PC-3 (cell line): ENCODE measurements around the gene BRIP1. TPM values are rescaled to one million over a fixed set of nuclear protein-coding genes. Genes with fewer than 3 reads are reported as not detected.

Source experiments
- ATAC-seq: fragments of 200-7000 bp; cut with Tn5 transposase; 2 replicates; pipeline ENCODE4 v1.9.1; 2020; ENCODE audit warnings: mild to moderate bottlenecking, moderate library complexity
- BruUV-seq: library from RNA; stranded (reverse); fragments of 400-500 nt; replicated peaks from 2 replicates; lab custom pipeline; 2021; lab: Mats Ljungman, UMichigan
- CTCF ChIA-PET: fragments of 300-600 bp; sonication (Branson Sonifier 250); formaldehyde crosslinking; loops from one replicate; lab custom pipeline; 2022; ENCODE audit warnings: antibody characterized with exemption; lab: Charles Lee
- POLR2A ChIA-PET: fragments of 300-600 bp; sonication (Branson Sonifier 250); formaldehyde crosslinking; loops from one replicate; lab custom pipeline; 2022; ENCODE audit warnings: antibody characterized with exemption; ENCODE audit not compliant: unreplicated experiment; lab: Charles Lee
- DNase-seq: peaks from one replicate; pipeline ENCODE4 v3.0.0-alpha.2; 2015
- H2AFZ ChIP-seq: fragments of 300-600 bp; sonication (generic); 2 replicates; pipeline ENCODE4 v1.6.0; 2016; ENCODE audit warnings: antibody characterized with exemption, low read length
- H3F3A ChIP-seq: fragments of 300-600 bp; sonication (generic); one replicate; pipeline ENCODE4 v1.6.0; 2017; ENCODE audit warnings: antibody characterized with exemption, low read length, control low read depth, mild to moderate bottlenecking; ENCODE audit not compliant: unreplicated experiment
- H3K27ac ChIP-seq: fragments of 300-600 bp; sonication (generic); 2 replicates; pipeline ENCODE4 v1.5.1; 2016; ENCODE audit warnings: mild to moderate bottlenecking, low read length
- H3K27me3 ChIP-seq: fragments of 300-600 bp; sonication (generic); 2 replicates; pipeline ENCODE4 v1.6.1; 2016; ENCODE audit warnings: low read length, mixed read lengths
- H3K36me3 ChIP-seq: fragments of 300-600 bp; sonication (generic); 2 replicates; pipeline ENCODE4 v1.6.1; 2016; ENCODE audit warnings: low read depth, mixed run types, low read length, mixed read lengths
- H3K4me1 ChIP-seq: fragments of 300-600 bp; sonication (generic); 2 replicates; pipeline ENCODE4 v1.5.1; 2016; ENCODE audit warnings: low read length; ENCODE audit not compliant: insufficient read depth
- H3K4me2 ChIP-seq: fragments of 300-600 bp; sonication (generic); 2 replicates; pipeline ENCODE4 v1.6.0; 2016; ENCODE audit warnings: low read length
- H3K4me3 ChIP-seq: fragments of 300-600 bp; sonication (generic); 2 replicates; pipeline ENCODE4 v1.5.1; 2016; ENCODE audit warnings: mild to moderate bottlenecking, low read length, mixed read lengths
- H3K79me2 ChIP-seq: fragments of 300-600 bp; sonication (generic); 2 replicates; pipeline ENCODE4 v1.6.1; 2017; ENCODE audit warnings: low read length, mixed read lengths
- H3K9ac ChIP-seq: fragments of 300-600 bp; sonication (generic); 2 replicates; pipeline ENCODE4 v1.6.0; 2016; ENCODE audit warnings: mild to moderate bottlenecking, low read length
- H3K9me2 ChIP-seq: fragments of 300-600 bp; sonication (generic); replicated peaks from 2 replicates; pipeline ENCODE4 v1.6.1; 2016; ENCODE audit warnings: mixed run types, low read length, mixed read lengths
- H3K9me3 ChIP-seq: fragments of 300-600 bp; sonication (generic); 2 replicates; pipeline ENCODE4 v1.6.1; 2016; ENCODE audit warnings: low read length, mixed read lengths
- H4K20me1 ChIP-seq: fragments of 300-600 bp; sonication (generic); 2 replicates; pipeline ENCODE4 v1.6.1; 2016; ENCODE audit warnings: low read length, mixed read lengths
- EZH2 ChIP-seq: fragments of 300-600 bp; sonication (generic); IDR thresholded peaks from one replicate; pipeline ENCODE4 v1.6.1; 2017; ENCODE audit warnings: antibody characterized with exemption, mild to moderate bottlenecking, low read length; ENCODE audit not compliant: unreplicated experiment
- EZH2phosphoT487 ChIP-seq: fragments of 300-600 bp; sonication (generic); IDR thresholded peaks from 2 replicates; pipeline ENCODE4 v1.6.1; 2018; ENCODE audit warnings: mild to moderate bottlenecking, antibody characterized with exemption, low read length, borderline replicate concordance
- intact Hi-C: fragments of 100-400 bp; cut with micrococcal nuclease; formaldehyde crosslinking; loops from 2 replicates; pipeline ENCODE4 v1.9.0; 2023
- total RNA-seq: library from RNA; depleted of rRNA; stranded (reverse); fragments of >200 nt; gene quantifications from 2 replicates; pipeline ENCODE4 v1.2.3, GENCODE V29; 2014
- TF ChIP-seq, protein P1 (sequence below): fragments of 300-600 bp; sonication (generic); conservative IDR thresholded peaks from 2 replicates; pipeline ENCODE4 v1.5.1; 2017; ENCODE audit warnings: antibody characterized with exemption, low read depth, mild to moderate bottlenecking, low read length

Gene BRIP1
- total RNA-seq, 1 experiment from 2014 or later, result 21.1 TPM

DNA sequence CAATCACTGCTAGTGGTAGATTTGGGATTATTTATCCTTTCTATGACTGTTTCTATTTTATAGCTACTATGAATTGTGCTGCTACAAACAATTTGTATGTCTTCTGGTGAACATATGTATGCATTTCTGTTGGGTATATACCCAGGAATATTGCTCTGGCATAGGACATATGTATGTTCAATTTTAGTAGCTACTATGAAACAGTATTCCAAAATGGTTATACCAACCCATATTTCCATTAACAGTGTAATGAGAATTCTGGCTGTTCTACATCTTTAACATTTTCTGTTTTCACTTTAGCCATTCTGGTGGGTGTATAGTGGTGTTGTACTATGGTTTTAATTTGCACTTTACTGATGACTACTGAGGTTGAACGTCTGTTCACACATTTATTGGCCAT, 214.7 kb downstream of the BRIP1 start:
- POLR2A ChIA-PET, result no interaction called here

DNA sequence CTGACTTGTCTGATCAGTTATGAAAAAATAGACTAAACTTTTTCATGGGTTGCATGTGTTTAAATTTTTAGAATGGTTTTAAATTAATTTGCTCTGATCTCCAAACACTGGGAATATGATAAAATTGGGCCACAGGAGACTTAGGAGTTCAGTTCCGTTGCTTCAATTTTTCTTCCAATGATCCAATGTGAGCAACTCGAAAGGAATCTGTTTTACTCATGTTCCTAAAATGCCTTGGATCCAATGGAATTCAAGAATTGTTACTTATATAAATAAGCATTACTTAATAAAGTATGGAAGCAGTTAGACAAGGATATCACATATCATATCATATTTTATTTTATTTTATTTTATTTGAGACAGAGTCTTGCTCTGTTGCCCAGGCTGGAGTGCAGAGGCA, 216.3 kb downstream of the BRIP1 start:
- ATAC-seq (peak; percentile 60), DNase-seq (peak; percentile 86)
- no peaks in the 10 kb centered on the region for H3F3A ChIP-seq
- H3K9me3 ChIP-seq, result no peaks in the 10 kb centered on the region
- 0 out of 2 replicates have a peak, but pooled peaks cover 3% of the 10 kb centered on the region for H3K36me3 ChIP-seq
- no peaks in the 10 kb centered on the region for H4K20me1 ChIP-seq
- H3K4me1 ChIP-seq, result peaks cover 20% of the 10 kb centered on the region
- TF ChIP-seq EZH2phosphoT487 (no peak), EZH2 (no peak)
- TF ChIP-seq, protein P1, sequence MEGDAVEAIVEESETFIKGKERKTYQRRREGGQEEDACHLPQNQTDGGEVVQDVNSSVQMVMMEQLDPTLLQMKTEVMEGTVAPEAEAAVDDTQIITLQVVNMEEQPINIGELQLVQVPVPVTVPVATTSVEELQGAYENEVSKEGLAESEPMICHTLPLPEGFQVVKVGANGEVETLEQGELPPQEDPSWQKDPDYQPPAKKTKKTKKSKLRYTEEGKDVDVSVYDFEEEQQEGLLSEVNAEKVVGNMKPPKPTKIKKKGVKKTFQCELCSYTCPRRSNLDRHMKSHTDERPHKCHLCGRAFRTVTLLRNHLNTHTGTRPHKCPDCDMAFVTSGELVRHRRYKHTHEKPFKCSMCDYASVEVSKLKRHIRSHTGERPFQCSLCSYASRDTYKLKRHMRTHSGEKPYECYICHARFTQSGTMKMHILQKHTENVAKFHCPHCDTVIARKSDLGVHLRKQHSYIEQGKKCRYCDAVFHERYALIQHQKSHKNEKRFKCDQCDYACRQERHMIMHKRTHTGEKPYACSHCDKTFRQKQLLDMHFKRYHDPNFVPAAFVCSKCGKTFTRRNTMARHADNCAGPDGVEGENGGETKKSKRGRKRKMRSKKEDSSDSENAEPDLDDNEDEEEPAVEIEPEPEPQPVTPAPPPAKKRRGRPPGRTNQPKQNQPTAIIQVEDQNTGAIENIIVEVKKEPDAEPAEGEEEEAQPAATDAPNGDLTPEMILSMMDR, result no peak
- no peaks in the 10 kb centered on the region for H3K27me3 ChIP-seq
- H3K4me2 ChIP-seq, result peak overlapping the region; percentile 40
- peak overlapping the region; percentile 8; the same call in 1 of the 2 replicates for H2AFZ ChIP-seq
- ChIA-PET POLR2A (no interaction called here), CTCF (no interaction called here)
- no peaks in the 10 kb centered on the region for H3K9me2 ChIP-seq
- H3K27ac ChIP-seq, result no peak overlapping the region
- intact Hi-C loops, result loop anchor here (5.0 kb wide), 1 partner anchor 35 kb away; no protein-coding TSS in a partner anchor
- H3K79me2 ChIP-seq, result no peaks in the 10 kb centered on the region
- H3K4me3 ChIP-seq, result no peak overlapping the region
- H3K9ac ChIP-seq, result no peak overlapping the region
- no TSS peak for BruUV-seq

More for the DNA sequence above, 214.7 kb downstream of the BRIP1 start:
- no peak overlapping the region for H3K9ac ChIP-seq
- H3K9me3 ChIP-seq, result no peaks in the 10 kb centered on the region
- no peaks in the 10 kb centered on the region for H3K27me3 ChIP-seq
- H3K4me3 ChIP-seq, result no peak overlapping the region
- DNase-seq (no peak), ATAC-seq (no peak)
- BruUV-seq, result no TSS peak
- no peaks in the 10 kb centered on the region for H3F3A ChIP-seq
- H4K20me1 ChIP-seq, result no peaks in the 10 kb centered on the region
- H3K4me1 ChIP-seq, result peaks cover 20% of the 10 kb centered on the region
- 0 out of 2 replicates have a peak, but pooled peaks cover 3% of the 10 kb centered on the region for H3K36me3 ChIP-seq
- H3K27ac ChIP-seq, result no peak overlapping the region
- H3K9me2 ChIP-seq, result no peaks in the 10 kb centered on the region
- no peaks in the 10 kb centered on the region for H3K79me2 ChIP-seq
- intact Hi-C loops, result loop anchor here (5.0 kb wide), 1 partner anchor 34 kb away; no protein-coding TSS in a partner anchor
- H3K4me2 ChIP-seq, result no peak overlapping the region
- CTCF ChIA-PET, result no interaction called here
- no peak overlapping the region for H2AFZ ChIP-seq
- TF ChIP-seq EZH2 (no peak), EZH2phosphoT487 (no peak)
- TF ChIP-seq, protein P1, result no peak

DNA sequence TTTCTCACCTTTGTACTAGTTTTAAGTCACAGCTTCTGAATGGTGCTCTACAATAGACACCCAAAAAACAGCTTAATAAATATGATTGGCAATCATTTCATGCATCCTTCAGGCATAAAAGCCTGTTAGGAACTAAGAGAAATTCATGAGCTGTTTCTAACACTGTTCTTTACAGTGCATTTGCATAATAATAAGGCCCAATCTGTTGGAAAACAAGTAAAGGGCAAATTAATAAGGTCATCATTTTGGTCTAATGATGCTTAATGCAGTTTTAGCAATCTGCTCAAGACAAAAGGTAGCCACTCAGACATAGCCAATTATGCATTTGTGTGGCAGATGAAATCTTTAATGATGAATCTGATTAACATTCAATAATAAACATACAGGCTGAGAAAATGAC, 216.8 kb downstream of the BRIP1 start:
- ATAC-seq, result no peak
- no peaks in the 10 kb centered on the region for H3K79me2 ChIP-seq
- intact Hi-C loops, result loop anchor here (5.0 kb wide), 1 partner anchor 36 kb away; no protein-coding TSS in a partner anchor
- H3K9me2 ChIP-seq, result no peaks in the 10 kb centered on the region
- no peaks in the 10 kb centered on the region for H3K27me3 ChIP-seq
- BruUV-seq, result no TSS peak
- no peak overlapping the region for H3K27ac ChIP-seq
- H3K9me3 ChIP-seq, result no peaks in the 10 kb centered on the region
- peaks cover 20% of the 10 kb centered on the region for H3K4me1 ChIP-seq
- no peak for DNase-seq
- peak overlapping the region; percentile 40 for H3K4me2 ChIP-seq
- TF ChIP-seq, protein P1, result no peak
- TF ChIP-seq EZH2, result no peak
- no peak for TF ChIP-seq EZH2phosphoT487
- 0 out of 2 replicates have a peak, but pooled peaks cover 3% of the 10 kb centered on the region for H3K36me3 ChIP-seq
- H4K20me1 ChIP-seq, result no peaks in the 10 kb centered on the region
- no peaks in the 10 kb centered on the region for H3F3A ChIP-seq
- peak overlapping the region; percentile 8; the same call in 1 of the 2 replicates for H2AFZ ChIP-seq
- no peak overlapping the region for H3K4me3 ChIP-seq
- CTCF ChIA-PET, result interaction anchor here (0.7 to 0.8 kb wide), 2 partner anchors 42 to 79 kb away, joined by 4 read pairs; no protein-coding TSS in a partner anchor
- H3K9ac ChIP-seq, result no peak overlapping the region
- POLR2A ChIA-PET, result no interaction called here
